ENCODE data around the gene CDKN1A.

DNA sequence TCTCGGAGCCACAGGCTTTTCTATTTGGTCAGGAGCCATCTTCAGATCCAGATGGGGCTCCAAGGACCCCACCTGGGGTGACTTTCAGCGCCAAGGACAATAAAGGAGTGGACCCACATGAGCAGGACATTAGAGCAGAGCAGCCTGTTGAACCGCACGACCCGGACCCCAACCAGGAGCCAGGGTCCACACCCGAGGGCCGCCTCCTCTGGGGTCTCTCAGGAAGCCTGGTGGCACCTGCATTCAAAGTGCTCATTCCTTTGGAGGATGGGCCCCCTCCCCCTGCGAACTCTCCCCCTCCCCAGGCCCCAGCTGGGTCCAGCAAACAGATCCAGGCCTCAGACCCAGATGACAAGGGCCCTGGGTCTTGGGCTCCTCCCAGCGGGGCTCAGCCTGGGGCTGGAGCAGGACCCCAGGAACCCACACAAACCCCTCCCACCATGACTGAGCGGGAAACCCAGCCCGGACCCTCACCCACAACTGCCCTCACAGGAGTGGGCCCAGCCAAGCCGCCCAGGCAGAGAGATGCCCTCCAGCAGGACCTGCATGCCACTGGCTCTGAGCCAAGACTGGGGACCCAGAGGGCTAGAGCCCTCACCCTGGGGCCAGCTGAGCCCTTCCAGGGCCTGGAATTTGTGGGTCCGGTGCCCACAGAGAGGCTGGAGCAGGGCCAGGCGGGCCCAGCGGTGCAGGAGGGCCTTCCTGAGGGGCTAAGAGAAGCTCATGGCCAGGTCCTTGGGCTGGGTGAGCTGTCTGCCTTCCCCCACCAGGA lies 43.0 kb downstream of the CDKN1A start:
- TF ChIP-seq, protein P1, sequence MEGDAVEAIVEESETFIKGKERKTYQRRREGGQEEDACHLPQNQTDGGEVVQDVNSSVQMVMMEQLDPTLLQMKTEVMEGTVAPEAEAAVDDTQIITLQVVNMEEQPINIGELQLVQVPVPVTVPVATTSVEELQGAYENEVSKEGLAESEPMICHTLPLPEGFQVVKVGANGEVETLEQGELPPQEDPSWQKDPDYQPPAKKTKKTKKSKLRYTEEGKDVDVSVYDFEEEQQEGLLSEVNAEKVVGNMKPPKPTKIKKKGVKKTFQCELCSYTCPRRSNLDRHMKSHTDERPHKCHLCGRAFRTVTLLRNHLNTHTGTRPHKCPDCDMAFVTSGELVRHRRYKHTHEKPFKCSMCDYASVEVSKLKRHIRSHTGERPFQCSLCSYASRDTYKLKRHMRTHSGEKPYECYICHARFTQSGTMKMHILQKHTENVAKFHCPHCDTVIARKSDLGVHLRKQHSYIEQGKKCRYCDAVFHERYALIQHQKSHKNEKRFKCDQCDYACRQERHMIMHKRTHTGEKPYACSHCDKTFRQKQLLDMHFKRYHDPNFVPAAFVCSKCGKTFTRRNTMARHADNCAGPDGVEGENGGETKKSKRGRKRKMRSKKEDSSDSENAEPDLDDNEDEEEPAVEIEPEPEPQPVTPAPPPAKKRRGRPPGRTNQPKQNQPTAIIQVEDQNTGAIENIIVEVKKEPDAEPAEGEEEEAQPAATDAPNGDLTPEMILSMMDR (IDR thresholded peaks at IDR 0.05) = no peak
- TF ChIP-seq POLR2AphosphoS5 (IDR thresholded peaks at IDR 0.05) (no peak), POLR2A (IDR thresholded peaks at IDR 0.05) (no peak), EP300 (IDR thresholded peaks at IDR 0.05) (no peak)

Measured in gastroesophageal sphincter (tissue), 3 donors.